Activated CD4-positive, alpha-beta T cell treated with anti-CD3 and anti-CD28 coated beads, Interleukin-2, amount 50 U/mL, for 4 hours (primary cell): Measurements from ENCODE around the gene DNPEP.

Experiments
- DNase-seq, 2 experiments: peaks; one replicate each; pipeline ENCODE4 v3.0.0-alpha.2; 2020

The DNPEP gene

DNA sequence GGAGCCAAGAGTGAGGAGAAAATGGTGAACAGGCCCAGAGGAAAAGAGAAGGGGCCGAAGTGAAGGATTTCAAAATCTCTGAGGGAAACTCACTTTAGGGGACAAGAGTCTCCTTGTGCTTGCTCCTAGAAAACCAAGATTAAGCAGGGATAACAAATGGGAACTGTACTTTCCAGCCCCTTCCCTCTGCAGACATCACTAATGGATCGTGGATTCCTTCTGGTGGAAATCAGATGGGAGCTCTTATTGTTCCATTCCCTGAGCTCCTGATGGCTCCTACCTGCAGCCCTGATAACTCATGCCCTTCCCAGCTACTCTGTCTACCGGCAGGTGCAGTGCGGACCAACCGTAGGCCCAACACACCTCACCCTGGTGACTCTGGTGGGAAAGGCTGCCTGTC is 34.6 kb downstream of the DNPEP start:
- DNase-seq, result no peak

DNA sequence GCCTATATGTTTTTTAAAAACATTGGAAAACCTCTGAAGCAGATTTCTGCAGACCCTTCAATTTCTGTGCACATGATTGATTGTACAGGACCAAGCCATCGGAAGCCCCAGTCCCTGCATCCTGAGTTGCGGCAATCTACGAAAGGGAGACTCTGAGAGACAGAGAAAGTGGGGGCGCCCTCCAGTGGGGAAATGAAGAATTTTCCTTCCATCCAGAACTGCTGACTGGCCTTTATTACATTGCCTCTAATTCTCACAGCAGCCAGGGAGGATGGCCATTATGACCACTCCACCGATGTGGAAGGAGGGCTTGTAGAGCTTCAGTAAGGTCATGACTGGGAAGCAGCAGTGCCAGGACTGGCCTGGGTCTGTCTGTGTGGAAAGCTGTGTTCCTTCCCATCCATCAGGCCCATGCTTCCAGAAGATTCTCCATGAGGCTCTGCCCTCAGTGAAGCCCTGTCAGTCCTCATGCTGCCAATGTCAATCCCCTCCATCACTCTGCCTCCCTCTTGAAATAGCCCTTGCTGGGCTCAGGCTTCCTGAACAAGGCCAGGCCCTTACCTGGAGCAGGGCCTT is 35.2 kb downstream of the DNPEP start:
- DNase-seq, result peak; percentile 56 to 66

GRCh38 chr2:219350710-219351221 is 36.9 kb downstream of the DNPEP start:
- no peak for DNase-seq

- DNase-seq, result no peak
These were observed 37.5 kb downstream of the DNPEP start for GRCh38 chr2:219350215-219350614.

GRCh38 chr2:219344751-219345430 is 42.8 kb downstream of the DNPEP start:
- DNase-seq, result no peak

- DNase-seq, result no peak
These were observed 52.3 kb downstream of the DNPEP start for GRCh38 chr2:219335373-219335786.

DNA sequence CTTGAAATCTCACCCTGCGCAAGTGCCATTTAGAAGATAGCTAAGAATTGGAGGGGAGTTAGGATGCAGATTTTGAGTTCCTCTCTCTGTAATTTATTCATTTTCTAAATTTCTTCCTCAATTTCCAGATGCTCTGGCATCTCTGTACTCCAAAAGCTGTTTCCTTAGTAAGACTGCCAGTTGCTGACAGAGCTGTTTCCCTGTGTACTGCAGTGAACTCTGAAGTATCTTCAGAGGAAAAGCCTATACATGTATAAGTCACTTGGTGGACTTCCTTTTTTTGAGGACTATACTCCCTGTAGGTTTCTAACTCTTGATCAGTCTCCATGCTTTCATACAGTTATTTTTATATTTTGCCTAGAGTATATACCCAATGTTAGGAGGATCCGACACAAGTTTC is 53.6 kb downstream of the DNPEP start:
- no peak for DNase-seq

- no peak for DNase-seq
These were observed 55.2 kb downstream of the DNPEP start, which contains the start of gene RESP18 for GRCh38 chr2:219332542-219332941. Gene RESP18 (minus strand): TSS chr2:219332744.

GRCh38 chr2:219331560-219332213 is 56.0 kb downstream of the DNPEP start:
- DNase-seq, result no peak

DNA sequence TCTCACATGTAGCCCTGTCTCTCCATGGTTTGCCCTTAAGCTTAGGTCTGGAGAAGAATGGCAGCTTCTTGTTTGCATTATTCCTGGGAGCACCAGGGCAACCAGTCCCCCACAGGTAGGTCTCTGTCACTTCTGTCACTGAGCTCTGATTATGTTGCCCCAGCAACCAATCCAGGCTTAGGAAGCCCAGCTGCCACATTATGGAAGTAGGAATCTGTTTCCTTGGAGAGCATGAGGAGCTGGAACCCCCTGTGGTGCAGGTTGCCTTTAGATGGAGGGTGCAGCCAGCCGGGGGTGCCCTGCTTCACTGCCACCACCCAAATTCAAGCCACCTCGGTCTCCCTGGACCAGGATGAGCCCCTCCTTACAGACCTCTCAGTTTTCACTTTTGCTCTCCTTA is 60.0 kb downstream of the DNPEP start:
- DNase-seq, result no peak

- no peak for DNase-seq
These were observed 61.9 kb downstream of the DNPEP start for GRCh38 chr2:219325657-219326315.

DNA sequence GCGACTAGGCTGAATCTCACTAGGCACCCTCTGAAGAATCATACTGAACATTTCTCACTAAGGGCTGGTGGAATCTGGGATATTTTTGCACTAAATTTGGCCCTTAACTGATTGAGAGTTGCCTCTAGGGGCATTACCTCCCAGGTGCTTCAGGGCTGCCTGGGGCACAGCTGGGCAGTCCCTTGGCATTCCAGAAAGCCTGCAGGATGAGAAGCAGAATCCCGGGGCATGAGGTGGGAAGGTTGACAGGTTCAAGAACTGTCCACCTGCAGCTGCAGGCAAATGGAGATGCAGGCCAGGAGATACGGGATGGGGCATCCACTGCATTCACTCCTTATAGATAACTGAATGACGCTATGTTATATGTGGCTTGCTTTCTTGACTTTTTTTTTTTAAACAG is 62.6 kb downstream of the DNPEP start:
- no peak for DNase-seq

- DNase-seq, result no peak
These were observed 64.3 kb downstream of the DNPEP start for GRCh38 chr2:219323434-219323833.
